Skin of body (tissue), 2 donors: ENCODE measurements around the gene SEMA3D. TPM values are rescaled to one million over a fixed set of nuclear protein-coding genes. Genes with fewer than 3 reads are reported as not detected.
A peak's percentile ranks its signal among the peaks of the same experiment; 100 is the strongest.

Experiments used
- DNase-seq: peaks from one replicate; lab custom pipeline; 2025; lab: John Stamatoyannopoulos, UW
- total RNA-seq: library from RNA; depleted of rRNA; stranded (reverse); fragments of >200 nt; gene quantifications from one replicate; pipeline ENCODE4 v1.2.3, GENCODE V29; 2014

The SEMA3D gene
- total RNA-seq, 1 donor from 2014 or later = 72.6 TPM

- DNase-seq = no peak
These were observed 148.4 kb downstream of the SEMA3D start for GRCh38 chr7:85038466-85038865.

DNA sequence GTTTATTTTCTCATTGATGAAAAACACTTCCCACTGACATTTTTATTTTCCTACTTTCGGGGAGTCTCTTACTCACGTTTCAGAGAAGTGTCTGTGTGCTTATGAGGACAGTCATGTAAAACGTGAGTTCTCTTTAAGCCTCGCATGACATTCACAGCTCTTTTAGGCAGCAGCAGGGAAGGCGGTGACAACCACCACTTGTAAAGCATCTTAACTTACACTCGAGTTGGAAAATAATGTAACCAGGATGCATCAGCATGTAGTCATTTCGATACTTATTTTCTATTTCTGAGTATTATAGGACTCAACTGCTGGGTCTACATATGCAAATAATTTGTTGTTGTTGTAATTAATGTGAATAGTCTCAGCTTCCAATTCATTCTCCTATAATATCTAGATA is 153.6 kb downstream of the SEMA3D start:
- DNase-seq = no peak

GRCh38 chr7:85031475-85031874 is 155.4 kb downstream of the SEMA3D start:
- DNase-seq = no peak

DNA sequence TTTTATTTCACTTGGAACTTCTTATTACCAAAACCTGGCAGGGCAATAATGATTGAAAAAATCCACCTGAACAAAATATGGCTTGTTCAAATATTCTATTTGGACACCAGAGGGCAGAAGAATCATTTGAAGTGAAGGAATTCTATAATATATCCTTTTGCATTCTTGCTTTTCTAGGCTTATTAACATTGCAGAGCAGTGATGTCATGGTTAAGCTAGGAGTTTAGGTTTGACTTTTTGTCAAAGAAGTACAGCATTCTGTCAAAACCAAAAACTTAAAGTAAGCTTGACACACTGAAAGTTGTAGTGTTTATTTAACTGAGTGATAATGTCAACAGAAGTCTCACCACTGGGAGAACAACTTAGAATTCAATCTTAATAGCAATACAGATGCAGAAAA is 156.0 kb downstream of the SEMA3D start:
- DNase-seq = peak; percentile 69

DNA sequence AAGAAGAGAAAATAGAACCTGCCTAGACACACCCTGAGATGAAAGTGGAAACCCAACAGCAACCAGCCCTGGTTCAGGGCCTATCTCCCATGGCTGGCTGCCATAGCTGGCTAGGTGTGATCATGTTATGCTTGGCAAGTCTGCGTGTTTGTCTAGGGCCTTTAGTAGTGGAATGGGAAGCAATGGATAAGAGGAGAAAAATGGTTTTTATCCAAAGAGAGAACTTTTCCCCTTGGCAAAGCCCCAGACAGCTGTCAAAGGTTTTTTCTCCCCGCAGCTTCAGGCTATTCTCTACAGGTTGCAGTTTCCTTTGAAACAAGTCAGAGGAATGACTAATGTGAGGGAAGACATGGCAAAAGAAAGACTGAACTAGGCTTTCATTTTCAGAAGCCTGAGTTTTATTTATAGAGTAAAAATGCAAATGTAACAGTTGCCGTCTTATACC is 161.5 kb downstream of the SEMA3D start:
- no peak for DNase-seq

DNA sequence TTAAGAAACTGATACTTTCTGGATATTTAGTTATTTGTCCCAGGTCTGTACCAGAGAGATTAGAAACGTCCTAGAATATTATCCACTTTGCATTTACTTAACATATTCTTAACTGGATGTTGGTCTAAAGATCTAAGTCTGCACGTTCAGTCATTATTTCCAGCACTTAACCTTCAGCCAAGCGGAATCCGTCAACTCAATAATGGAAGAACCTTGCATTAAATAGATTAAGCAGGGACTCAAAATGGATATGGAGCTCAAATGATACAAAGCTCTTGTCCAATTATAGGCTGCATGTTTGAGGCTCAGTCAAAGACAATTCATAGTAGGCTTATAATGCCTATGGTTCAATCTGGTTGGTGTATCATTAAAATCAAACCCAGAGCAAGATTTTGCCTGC is 162.9 kb downstream of the SEMA3D start:
- no peak for DNase-seq

- DNase-seq = peak; percentile 47
These were observed 163.7 kb downstream of the SEMA3D start for GRCh38 chr7:85023066-85023712.

DNA sequence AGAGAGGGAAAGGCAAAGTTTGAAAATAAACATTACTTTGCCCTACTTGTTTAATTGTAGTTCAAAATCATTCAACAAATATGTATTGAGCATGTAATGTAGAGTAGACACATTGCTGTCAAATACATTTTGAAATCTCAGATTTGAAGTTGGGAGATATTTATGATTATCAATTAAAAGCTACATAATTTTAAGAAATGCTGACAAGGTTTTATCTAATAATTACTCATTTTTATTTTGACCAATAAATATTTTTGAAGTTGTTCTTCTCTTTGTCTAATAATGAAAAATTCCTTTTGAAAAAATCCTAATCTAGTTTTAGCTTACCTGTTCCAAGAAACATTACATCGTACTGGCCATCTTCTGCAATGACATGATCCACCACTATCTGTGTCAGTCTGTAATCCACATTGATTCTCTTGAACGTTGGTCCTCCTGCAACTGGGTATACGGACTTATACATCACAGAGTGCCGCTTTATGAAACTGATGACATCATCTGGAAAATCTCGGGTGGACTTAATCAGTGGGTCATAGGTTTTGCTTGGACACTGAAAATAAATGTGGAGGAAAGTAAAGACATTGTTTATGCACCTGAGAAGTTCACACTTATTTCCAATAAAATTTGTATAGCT is 164.7 kb downstream of the SEMA3D start:
- DNase-seq = no peak

DNA sequence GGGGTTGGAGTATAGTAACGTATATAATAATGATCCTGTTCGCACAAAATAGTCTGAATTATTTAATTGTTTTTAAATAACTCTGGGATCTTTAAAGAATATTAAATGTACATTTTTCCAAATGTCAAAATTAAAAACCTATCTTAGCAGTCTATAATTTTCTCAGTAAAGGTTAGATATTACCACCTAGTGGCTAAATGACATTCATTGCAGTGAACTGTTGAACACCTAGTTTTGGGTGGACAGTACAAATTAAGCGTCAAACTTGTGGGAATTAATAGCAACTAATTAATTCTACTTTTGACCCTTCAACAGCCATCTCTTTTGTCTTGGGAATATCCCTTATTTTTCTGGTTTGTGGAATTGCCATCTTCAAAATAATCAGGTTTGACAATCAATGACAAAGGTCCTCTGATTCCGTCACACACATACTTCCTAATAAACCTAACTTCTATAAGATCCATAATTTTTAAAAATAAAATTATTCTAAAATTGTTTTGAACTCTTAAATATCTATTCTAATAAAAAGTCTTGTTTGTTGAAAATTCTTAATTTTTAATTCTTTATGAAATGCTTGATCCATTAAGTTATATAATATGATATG is 165.7 kb downstream of the SEMA3D start:
- no peak for DNase-seq

- no peak for DNase-seq
These were observed 167.1 kb downstream of the SEMA3D start for GRCh38 chr7:85019778-85020177.

GRCh38 chr7:85019176-85019575 is 167.7 kb downstream of the SEMA3D start:
- DNase-seq = no peak

- DNase-seq = no peak
These were observed 168.4 kb downstream of the SEMA3D start for GRCh38 chr7:85018498-85018897.

GRCh38 chr7:85016286-85016685 is 170.6 kb downstream of the SEMA3D start:
- no peak for DNase-seq

DNA sequence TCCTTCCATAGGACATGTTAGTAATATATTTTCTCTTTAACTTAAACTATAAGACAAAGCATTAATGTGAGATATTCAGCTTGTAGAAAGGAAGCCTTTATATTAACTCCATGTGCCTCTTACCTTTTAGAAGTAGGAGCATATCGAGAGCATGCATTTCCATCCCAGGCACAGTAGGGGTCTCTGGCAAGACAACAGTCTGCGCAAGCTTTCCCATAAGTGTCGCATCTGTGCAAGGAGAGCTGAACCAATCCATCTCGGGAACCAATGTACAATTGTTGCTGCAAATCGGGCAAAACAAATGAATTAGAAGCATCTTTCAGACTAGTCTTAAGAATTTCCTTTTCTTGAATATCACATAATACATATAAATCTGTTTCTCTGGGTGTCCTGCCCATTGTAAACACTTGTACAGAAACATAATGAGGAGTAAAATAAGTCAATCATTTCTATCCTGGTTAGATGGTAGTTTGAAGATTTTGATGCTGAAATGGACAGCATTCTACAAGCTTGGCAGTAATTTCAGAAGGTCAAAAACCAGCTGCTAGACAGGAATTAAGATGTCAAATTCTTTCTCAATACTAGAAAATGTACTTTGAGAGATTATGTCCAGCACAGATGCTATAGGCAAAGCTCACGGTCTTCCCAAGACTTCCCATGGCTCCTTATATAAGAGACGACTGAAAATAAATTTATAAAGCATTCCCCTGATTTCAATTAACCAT is 171.8 kb downstream of the SEMA3D start:
- DNase-seq = no peak

- no peak for DNase-seq
These were observed 175.7 kb downstream of the SEMA3D start for GRCh38 chr7:85011127-85011526.

GRCh38 chr7:85010306-85010705 is 176.6 kb downstream of the SEMA3D start:
- DNase-seq = no peak

DNA sequence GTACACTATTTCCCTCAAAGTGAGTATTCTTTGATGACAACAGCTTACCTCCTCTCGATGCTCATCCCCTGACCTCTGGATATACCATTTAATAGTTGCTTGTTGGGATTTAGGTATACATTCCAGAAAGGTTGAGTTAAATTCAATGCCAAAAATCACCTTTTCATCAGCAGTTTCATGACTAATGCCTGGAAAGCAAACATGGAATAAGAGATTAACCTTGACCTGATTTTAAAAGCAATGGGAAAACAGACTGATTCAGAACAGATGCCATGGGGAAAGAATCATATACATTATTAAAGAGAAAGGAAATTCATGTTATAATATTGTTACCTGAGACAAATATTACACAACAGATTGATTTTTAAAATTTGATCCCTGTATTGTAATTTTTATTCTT is 180.1 kb downstream of the SEMA3D start:
- DNase-seq = no peak

DNA sequence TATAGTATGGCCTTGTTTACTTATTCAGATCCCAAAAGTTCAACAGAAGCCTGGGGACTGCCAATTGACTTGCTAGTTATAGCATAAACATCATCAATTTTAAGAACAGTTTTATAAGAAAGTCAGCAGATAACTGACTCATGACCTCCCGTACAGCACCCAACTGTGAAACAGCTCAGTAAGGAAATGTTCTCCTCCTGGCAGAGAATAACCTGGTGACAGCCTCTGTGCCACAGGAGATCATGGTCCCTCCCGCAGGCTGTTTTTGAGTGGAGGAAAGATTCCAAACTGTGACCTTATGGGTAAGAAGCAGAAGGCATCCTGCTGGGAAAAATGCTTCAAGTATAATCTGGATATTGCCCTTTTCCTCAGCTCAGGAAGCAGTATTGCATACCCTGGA is 182.5 kb downstream of the SEMA3D start:
- DNase-seq = no peak

- no peak for DNase-seq
These were observed 185.1 kb downstream of the SEMA3D start for GRCh38 chr7:85001495-85002345.

GRCh38 chr7:85000735-85001350 is 186.0 kb downstream of the SEMA3D start:
- no peak for DNase-seq

GRCh38 chr7:84999450-84999849 is 187.4 kb downstream of the SEMA3D start:
- no peak for DNase-seq
